ENCODE measurements around the gene ZFYVE21.

ZFYVE21 gene

DNA sequence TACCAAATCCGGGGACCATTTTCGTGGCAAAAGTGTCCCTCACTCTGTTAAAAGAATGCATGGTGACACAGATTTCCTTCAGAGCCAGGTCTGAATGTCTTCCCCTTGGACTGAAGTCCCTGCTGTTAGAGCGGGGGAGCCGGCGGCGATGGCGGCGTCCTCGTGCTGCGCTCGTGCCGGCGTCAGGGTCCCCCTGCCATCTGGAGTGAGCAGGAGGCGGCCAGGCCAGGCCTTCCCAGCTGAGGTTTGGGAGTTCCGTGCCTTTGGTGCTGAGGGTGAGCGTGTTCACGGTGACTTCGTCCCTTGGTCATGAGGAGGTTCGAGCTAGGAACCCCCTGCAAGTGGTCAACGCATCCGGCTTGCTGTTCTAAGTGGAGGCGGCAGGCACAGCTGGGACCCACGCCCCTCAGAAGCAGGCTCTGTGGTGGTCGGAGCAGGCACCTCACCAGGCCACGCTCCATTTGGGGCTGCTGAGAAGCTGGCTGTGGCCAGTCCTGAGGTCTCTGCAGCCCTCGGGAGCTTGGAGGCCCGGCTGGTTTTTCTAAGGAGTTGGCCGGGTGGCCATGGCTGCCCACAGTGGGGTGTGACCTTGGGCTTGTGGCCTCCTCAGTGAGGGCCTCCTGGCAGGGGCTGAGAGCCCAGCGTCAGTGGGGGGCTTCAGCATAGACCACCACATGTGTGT lies 9.5 kb downstream of the ZFYVE21 start:
- DNase-seq (ENCODE audit: low read depth in 2 of 2) = no peak

DNA sequence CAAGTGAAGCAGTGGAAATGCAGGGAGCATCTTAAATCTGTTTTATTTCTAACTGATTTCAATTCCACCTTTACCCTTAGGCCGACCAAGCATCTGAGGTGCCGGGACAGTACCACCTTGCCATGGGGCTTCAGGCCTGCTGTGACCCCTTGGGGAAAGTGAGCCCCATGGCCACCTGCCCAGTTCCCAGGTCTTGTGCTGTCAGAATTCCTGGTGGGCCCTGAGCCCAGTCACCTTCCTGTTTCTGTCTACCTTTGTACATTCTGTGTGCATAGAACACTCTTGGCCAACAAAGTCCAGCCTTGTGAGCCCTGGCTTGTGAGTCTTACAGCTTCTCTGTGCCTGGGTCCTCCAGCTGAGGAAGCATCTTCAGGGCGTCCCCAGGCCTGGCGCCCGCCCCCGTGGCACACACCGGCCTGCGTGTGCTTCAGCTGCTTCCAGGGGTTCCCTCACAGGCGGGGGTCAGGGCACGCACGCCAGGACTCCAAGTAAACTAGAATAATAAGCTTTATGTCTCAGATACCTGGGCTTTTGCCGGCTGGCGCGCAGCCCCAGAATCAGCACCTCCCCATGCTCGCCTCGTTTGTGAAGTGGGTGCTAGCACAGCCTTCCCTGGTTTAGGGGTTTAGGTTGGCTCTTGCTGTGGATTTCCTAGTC lies 10.3 kb downstream of the ZFYVE21 start:
- no peak for DNase-seq (ENCODE audit: low read depth in 2 of 2)

DNA sequence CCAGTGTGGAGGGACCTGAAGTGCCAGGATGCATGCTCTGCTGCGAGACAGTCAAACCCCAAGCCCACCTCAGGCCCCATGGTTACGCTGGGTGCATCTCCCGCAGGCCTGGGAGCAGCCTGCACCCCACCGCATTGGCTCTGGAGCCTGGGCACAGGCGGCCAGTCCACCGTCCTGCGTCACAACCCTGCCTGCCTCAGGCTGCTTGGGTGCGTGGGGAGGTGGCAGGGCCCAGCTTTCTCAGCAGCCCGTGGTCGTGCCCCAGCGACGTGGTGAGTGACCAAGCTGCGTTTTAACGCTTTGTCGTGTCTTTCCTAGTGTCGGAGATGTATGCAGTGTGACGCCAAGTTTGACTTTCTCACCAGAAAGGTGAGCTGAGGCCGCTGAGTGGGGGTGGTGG lies 10.9 kb downstream of the ZFYVE21 start:
- DNase-seq (ENCODE audit: low read depth in 2 of 2) = no peak

DNA sequence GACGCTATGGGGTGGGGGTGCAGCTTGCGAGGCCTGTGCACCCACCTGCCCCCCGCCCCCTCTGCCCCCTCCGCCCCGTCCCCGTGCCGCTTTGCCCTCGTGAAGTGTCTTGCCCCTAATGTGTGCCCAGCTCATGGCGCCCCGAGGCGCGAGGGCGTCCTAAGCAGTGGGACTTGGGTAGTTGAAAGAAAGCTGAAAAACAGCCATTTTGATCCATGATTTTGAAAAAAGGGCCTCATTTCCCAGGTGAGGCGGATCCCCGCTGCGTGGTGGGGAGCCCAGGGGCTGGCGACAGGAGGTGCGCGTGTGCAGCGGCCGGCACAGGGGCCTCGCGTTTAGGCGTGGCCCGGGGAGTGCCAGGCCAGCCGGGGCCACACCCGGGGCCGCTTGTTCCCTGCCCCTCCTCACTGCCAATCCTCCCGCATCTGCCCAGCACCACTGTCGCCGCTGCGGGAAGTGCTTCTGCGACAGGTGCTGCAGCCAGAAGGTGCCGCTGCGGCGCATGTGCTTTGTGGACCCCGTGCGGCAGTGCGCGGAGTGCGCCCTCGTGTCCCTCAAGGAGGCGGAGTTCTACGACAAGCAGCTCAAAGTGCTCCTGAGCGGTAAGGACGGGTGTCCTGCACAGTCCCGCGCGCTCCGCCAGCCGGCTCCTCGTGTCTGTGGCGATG lies 11.8 kb downstream of the ZFYVE21 start:
- no peak for DNase-seq (ENCODE audit: low read depth in 2 of 2)

- DNase-seq (ENCODE audit: low read depth in 2 of 2) = no peak
These were observed 12.5 kb downstream of the ZFYVE21 start for GRCh38 chr14:103728141-103728540.

- DNase-seq (ENCODE audit: low read depth in 2 of 2) = no peak
These were observed 13.1 kb downstream of the ZFYVE21 start for GRCh38 chr14:103728721-103729120.

DNA sequence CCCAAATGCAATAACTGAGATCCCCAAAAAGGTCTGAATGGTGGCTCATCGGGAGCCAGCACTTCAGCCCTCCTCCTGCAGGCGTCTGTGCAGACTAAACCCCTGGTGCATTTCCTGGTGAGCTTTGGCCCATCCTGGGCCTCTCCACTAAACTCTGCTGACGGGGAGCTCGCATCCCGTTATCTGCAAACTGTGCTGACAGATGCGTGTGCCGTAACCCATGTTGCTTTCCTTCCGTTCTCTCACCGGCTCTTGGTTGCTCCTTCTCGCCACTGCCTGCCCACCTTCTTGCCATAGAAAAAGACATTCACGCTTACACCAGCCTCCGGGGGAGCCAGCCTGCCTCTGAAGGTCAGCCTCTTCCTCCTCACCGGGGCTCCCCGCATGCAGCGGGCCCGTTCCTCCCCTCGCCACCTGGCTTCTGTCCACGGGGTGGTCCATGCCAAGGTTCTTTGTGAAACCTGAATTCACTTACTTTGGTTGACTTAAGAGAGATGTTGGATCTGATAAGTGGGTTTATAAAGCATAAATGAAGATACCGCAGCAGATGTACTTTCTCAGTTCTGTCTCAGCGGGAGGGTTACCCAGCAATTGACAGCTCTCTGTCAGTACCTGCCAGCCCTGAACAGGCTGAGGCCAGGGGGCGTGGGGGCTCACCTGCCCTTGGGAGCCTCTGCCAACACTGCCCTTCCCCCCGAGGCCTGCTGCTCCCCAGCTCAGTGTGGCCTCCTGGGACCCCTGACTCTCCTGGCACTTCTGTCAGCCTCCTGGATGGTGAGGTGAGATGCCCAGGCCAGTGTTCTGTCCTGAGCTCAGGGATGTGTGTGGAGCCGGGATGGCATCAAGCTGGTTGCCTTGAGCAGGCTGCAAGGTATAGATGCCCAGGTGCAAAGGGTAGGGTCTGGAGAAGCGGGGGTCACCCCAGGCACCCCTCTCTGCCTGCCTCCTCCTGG lies 14.2 kb downstream of the ZFYVE21 start:
- no peak for DNase-seq (ENCODE audit: low read depth in 2 of 2)

DNA sequence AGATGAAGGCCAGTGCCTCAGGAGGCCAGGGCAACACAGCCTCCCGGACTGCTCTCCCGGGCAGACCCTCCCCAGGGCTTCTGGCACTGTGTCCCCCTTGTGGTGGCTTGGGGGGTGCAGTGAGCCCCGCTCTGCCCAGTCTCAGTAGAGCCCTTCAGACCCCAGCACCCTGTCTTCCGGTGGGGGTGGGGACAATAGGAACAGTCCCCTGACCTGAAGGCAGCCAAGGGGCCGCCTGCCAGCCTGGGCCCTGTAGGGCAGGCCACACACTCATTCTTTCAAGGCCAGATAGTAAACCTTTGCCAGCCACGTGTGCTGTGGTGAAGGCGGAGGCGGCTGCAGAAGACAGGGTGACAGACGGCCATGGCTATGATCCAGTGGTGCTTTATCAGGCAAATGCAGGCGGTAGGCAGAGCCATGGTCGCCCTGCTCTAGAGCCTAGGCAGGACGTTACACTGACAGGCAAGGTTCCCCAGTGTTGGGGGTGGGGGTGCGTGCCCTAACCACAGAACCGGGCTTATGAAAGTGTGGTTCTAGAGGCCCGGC lies 15.0 kb downstream of the ZFYVE21 start:
- no peak for DNase-seq (ENCODE audit: low read depth in 2 of 2)

- no peak for DNase-seq (ENCODE audit: low read depth in 2 of 2)
These were observed 15.9 kb downstream of the ZFYVE21 start for GRCh38 chr14:103731481-103731880.

- no peak for DNase-seq (ENCODE audit: low read depth in 2 of 2)
These were observed 16.6 kb downstream of the ZFYVE21 start for GRCh38 chr14:103731916-103732867.

DNA sequence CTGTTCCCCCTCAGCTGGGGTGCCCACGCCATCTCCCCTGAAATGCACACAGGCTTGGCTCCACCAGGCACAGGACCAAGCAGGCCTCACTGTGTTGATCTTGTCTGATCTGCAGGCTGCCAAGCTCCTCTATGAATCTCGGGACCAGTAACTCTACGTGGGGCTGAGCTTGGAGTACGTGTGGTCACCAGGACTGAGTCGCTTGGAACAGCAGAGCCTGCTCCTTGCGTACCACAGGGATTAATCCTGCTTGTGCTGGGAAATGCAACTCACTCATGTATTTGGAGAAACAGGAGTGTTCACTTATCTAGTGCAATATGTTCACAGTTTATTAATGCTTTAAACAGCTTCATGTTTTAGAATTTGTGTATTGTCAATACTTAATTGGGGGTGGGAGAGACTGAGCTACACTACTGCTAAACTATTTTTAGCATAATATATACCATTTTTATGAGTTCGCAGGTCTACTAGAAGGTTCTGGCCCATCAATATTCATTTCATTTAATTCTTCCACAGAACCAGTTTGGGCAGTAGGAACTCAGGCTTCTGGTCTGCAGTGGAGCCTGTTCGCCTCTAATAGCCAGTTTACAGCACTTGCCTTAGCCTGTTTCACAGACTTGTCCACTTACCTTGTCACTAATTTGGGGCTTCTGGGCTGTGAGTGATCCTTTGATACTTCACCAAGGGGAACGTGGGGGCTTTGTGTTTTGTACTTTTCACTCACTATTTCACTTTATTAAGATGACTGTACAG lies 17.4 kb downstream of the ZFYVE21 start:
- no peak for DNase-seq (ENCODE audit: low read depth in 2 of 2)

DNA sequence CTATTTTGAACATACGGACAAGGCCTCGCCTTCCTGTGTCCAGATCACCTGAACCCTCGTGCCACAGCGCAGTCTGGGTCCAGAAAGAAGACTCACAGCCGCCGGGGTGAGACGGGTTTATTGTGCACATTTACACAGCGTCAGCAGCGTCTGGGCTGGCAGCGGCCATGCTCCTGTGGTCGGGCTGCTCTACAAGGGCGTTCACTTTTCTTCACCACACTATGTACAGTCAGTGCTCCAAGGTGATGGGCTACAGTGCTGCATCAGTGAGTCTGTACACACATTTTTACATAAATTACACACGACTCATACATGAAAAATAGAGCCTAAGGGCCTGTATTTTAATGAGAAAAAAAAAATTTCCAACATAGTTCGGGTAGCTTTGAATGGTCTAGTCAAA lies 18.0 kb downstream of the ZFYVE21 start:
- no peak for DNase-seq (ENCODE audit: low read depth in 2 of 2)

GRCh38 chr14:103734081-103734888 lies 18.7 kb downstream of the ZFYVE21 start:
- DNase-seq (ENCODE audit: low read depth in 2 of 2) = no peak

GRCh38 chr14:103735022-103735421 lies 19.4 kb downstream of the ZFYVE21 start:
- no peak for DNase-seq (ENCODE audit: low read depth in 2 of 2)

DNA sequence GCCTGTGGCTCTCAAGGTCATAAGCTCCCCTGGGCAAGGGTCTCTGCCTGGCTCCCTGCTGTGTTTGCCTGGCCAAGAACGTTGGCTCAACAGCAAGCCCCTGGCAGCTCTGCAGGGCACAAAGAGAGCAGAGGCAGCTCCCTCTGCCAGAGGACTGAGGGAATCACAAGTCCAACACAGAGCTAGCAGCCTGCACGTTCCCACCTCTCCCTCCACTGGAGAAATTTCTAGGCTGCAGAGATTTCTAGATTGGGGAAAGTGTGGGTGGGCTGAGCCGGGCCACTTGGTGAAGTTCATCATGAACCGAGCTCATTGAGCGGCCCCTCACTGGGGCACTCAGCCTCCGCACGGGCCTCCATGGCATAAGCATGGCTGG lies 19.8 kb downstream of the ZFYVE21 start:
- no peak for DNase-seq (ENCODE audit: low read depth in 2 of 2)

- DNase-seq (ENCODE audit: low read depth in 2 of 2) = no peak
These were observed 20.4 kb downstream of the ZFYVE21 start for GRCh38 chr14:103735815-103736545.

GRCh38 chr14:103736546-103737431 lies 21.2 kb downstream of the ZFYVE21 start:
- no peak for DNase-seq (ENCODE audit: low read depth in 2 of 2)

Data from stimulated activated CD8-positive, alpha-beta memory T cell treated with anti-CD3 and anti-CD28 coated beads, Interleukin-2, amount 100 ng/mL, for 48 hours (primary cell).